ENCODE data around the gene TMEM271.

- TF ChIP-seq CTCF (IDR thresholded peaks at IDR 0.05; ENCODE audit: poor library complexity, severe bottlenecking) (no peak), EZH2 (IDR thresholded peaks at IDR 0.05; ENCODE audit: borderline replicate concordance, insufficient read depth, low read length, poor library complexity, severe bottlenecking) (no peak), POLR2AphosphoS5 (IDR thresholded peaks at IDR 0.05) (no peak), REST (IDR thresholded peaks at IDR 0.05; ENCODE audit: borderline replicate concordance) (no peak), EP300 (conservative IDR thresholded peaks at IDR 0.05; ENCODE audit: poor library complexity, severe bottlenecking) (no peak)
Observed at GRCh38 chr4:568351-568652, 7.8 kb downstream of the TMEM271 start.

Data from neural cell (in vitro differentiated cells).